Superior temporal gyrus (tissue), 1 donor: Measurements from ENCODE around the gene PIK3C2B.
"Not testable (repeated sequence)": the region's sequence is repeated elsewhere in the genome, so short reads cannot be mapped to it uniquely, and the experiment has no call there.

Experiments
- DNase-seq: peaks from one replicate; pipeline ENCODE4 v3.0.0-alpha.2; 2016; ENCODE audit errors: extremely low spot score

PIK3C2B gene

DNA sequence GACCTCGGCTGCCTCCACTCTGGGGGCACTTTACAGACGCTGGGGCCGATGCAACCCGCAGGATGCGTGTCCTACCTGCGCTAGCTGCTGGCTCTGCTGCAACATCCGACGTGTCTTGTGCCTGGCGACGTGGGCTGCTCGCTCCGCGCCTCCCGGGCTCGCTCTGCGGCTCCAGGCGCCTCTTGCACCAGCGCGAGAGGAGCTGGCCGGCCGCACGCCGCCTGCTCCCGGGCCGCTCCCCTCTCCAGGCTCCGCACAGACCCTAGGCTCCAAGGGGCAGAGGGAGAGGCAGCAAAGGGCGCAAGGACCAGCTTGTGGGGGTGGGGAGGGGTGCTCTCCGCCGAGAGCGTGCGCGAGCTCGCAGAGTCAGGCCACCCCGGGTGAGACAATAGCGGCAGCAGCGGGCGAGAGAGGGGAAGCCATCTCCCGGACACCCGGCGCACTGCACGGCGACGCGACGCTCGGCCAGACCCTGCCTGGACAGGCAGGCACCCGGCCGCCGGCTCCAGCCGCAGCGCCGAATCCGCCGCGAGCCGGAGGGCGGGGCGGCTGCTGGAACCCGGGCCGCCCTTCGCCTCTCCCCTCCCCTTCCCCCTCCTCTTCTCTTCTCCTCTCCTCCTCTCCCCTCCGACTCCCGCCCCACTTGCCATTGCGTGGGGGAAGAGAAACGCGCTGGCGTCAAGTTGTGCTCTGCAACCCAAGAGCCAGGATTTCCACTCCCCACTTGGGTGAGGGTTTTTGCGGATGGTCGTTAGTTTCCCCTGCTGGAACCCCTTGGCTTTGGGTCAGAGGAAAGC is at the start of gene PIK3C2B:
Gene PIK3C2B (minus strand): TSS at position 525 of the 797 bp plus-strand sequence. CDS start 25,003 bp downstream, outside the sequence.
- peak; percentile 82 for DNase-seq

- DNase-seq: no peak
Observed at GRCh38 chr1:204544321-204544720, 49.7 kb upstream of the PIK3C2B start.

DNA sequence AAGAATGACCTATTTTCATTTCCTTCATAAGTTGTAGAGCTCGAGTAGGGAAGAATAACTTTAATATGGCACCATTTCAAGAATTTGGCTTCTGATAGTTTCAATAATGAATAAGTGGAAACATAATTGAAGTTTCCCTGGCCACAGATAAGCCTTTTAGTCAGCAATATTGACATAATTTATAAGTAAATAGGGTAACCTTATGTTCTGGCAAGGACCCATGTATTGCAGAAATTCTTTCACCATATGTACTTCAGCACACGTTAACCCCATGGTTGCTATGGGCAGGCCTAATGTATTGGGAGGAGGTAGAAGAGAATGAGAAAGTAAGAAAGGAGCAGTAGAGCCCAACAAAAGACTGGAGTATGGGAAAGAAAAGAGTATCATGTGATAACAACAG is 47.0 kb upstream of the PIK3C2B start:
- DNase-seq: no peak

DNA sequence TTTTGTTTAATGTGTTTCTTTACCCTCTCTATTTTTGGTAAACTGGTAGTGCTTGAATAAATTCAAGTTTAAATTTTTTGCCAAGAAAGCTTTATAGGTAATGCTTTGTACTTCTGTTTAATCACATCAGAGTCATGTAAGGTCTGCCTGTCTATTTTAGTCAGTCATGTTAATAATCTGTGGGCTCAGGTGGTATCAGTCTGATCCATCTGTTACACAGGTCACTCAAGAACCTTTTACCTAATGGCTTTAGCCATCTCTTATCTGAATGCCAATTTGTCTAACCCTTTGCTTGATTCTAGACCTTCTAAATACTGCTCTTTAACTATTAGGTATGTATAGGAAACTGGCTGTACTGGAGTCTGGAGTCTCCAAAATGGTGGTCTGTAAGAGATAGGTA is 38.2 kb upstream of the PIK3C2B start:
- DNase-seq: no peak

DNA sequence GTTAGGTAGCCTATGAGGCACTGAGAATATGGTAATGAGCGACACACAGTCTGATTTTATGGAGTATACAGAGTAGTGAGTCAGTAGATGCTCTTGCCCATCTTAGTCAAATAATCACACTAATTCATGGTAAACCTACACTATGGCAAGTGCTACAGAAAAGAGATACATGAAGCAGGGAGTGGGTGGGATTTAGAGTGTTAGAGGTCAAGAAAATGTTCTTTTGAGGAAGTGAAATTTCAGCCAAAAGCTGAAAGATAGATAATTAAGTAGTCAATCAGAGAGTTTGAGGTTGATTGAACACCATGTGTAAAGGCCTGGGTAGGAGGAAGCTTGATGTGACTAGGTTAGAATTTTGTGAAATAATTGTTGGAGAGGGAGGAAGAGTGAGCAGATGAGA is 36.3 kb upstream of the PIK3C2B start:
- no peak for DNase-seq

DNA sequence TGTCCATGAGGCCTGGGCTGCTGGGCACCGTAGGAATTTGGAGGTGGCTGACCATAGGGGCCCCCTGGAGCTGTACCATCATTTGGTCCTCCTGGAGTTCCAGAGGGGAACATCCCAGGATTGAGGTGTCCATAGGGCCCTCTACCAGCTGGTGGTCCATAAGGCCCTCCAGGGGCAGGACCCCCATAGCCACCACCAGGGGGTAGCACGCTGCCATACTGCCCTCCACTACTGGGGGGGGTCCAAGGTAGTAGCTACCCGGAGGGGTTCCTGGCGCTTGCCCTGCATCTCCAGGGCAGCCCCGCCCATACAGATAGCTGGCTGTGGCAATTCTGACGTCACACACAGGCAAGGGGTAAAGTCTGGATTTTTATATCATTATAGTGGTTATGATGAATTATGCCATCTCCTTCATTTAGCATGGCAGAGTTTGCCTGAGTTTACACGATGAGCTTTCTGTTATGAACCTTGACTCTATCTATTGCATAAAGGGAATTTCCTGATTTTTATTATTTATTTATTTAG is 34.8 kb upstream of the PIK3C2B start:
- DNase-seq: no peak

GRCh38 chr1:204528677-204529076 is 34.1 kb upstream of the PIK3C2B start:
- DNase-seq: no peak

DNA sequence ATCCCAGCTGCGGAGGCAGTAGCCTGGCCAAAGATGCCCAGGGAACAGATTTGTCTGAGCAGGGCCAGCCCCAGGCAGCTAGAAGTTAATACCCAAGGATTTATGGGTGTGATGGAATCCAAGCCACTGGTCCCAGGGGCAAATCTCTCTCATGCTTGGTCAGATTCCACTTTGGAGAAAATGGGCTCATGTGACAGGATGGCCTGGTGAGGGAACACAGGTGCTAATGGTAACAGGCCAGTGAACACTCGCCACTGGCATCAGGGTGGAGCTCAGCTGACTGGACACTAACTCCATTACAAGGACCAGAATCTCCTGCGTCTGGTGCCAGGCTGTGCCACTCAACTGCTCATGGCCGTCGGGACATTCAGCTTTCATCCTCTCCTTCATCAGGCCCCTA is 33.6 kb upstream of the PIK3C2B start:
- DNase-seq: no peak

GRCh38 chr1:204524986-204525385 is 30.4 kb upstream of the PIK3C2B start:
- no peak for DNase-seq

DNA sequence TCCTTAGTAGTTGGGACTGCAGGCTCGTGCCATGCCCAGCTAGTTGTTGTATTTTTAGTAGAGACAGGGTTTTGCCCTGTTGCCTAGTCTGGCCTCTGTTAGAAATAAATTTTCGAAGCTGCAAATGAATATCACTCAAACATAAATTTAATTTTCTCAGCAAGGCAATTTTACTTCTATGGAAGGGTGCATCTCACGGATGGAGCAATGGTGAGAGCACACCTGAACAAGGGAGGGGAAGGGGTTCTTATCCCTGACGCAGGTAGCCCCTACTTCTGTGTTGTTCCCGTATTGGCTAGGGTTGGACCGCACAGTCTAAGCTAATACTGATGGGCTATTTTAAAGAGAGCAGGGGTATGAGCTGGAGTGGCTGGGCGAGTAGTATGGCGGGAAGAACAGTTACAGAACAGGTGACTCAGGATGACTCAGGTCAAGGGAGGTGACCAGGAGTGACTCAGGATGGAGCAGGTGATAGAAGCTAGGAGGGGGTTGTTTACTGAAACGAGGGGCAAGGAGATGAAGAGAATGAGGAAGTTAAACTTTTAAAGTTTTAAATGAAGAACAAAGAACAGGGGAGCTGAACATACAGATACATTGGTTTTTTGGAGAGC is 29.1 kb upstream of the PIK3C2B start:
- no peak for DNase-seq

DNA sequence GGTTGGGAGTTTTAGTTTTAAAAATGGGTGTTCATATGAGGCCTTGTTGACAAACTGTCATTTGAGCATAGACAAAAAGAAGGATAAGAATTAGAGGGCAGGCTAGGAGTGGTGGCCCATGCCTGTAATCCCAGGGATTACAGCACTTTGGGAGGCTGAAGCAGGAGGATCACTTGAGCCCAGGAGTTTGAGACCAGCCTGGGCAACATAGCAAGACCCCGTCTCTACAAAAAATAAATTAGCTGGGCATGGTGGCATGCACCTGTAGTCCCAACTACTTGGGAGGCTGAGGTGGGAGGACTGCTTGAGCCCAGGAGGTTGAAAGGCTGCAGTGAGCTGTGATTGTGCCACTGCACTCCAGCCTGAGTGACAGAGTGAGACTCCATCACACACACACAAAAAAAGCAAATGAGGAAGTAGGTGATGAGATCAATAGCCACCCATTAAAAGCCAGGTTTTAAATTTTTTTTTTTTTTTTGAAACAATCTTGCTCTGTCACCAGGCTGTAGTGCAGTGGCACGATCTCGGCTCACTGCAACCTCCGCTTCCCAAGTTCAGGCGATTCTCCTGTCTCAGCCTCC is 27.4 kb upstream of the PIK3C2B start:
- not testable (repeated sequence) for DNase-seq

- no peak for DNase-seq
Observed at GRCh38 chr1:204520834-204521709, 26.5 kb upstream of the PIK3C2B start.

DNA sequence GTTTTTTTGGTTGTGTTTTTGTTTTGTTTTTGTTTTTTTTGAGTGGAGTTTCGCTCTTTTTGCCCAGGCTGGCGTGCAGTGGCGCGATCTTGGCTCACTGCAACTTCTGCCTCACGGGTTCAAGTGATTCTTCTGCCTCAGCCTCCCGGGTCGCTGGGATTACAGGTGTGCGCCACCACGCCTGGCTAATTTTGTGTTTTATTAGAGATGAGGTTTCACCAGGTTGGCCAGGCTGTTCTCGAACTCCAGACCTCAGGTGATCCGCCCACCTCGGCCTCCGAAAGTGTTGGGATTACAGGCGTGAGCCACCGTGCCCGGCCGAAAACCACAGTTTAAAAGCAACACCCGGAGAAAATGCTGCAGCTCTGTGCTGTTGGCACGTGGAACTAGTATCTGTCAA is 22.8 kb upstream of the PIK3C2B start:
- not testable (repeated sequence) for DNase-seq

DNA sequence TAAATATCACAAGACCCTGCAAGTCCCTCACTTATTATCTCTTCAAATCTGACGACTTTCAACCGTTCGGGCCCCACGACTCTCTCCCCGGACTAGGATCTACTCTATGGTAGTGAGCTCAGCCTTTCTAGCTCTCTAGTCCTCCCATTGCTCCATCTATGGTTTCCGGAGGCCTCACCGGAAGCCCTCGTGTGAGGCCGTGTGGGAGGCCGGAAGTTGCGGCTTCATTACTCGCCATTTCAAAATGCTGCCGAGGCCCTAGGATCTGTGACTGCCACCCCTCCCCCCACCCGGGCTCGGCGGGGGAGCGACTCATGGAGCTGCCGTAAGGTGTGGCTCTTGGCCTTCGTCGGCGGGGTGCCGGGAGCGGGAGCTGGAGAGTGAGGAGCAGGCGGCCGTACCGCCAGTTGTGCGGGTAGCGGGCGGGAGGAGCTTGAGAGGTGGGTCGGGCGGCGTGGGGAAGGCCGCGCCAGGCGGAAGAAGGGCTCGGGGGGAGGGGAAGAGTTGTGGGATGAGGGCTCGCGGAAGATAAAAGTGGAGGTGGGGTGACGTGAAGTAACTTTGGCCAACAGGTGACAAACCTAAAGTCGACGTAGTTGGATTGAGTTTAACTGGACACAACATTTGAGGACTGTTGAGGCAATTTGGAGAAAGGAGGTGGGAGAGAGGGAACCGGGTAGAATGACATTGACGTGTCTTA is 21.7 kb upstream of the PIK3C2B start, which contains the start of gene MDM4:
Gene MDM4 (plus strand): TSS at position 227 of the 700 bp plus-strand sequence. CDS start 9,113 bp downstream, outside the sequence.
- DNase-seq: peak; percentile 98

DNA sequence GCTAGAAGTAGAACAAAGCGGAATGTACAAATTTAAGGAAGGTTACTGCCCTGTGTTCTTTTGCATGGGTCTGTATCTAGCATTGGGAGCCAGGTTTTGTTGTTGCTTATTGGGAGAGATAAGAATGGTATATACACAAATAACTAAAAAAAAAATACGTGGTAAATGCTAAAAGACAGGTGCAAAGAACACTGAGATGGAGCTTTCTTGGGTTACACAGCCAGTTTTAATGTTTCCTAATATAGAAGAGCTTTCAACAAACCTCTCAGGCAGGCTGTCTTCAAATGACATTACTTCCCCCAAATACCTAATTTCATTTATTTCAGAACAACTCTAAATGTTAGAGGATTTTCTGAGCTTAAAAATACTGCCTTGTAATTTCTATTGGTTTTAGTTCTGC is 20.2 kb upstream of the PIK3C2B start:
- no peak for DNase-seq

GRCh38 chr1:204513117-204513716 is 18.6 kb upstream of the PIK3C2B start:
- peak; percentile 54 for DNase-seq

DNA sequence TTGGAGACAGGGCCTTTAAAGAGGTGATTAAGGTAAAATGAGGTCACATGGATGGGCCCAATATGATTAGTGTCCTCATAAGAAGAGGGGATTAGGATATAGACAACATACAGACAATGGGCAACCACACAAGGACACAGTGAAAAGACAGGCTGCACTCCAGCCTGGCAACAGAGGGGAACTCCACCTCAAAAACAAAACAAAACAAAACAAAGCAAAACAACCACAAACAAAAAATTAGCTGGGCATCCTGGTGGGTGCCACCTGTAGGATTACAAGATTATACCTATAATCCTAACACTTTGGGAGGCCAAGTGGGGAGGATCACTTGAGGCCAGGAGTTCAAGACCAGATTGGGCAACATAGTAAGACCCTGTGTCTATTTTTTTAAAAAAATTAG is 16.8 kb upstream of the PIK3C2B start:
- DNase-seq: no peak

DNA sequence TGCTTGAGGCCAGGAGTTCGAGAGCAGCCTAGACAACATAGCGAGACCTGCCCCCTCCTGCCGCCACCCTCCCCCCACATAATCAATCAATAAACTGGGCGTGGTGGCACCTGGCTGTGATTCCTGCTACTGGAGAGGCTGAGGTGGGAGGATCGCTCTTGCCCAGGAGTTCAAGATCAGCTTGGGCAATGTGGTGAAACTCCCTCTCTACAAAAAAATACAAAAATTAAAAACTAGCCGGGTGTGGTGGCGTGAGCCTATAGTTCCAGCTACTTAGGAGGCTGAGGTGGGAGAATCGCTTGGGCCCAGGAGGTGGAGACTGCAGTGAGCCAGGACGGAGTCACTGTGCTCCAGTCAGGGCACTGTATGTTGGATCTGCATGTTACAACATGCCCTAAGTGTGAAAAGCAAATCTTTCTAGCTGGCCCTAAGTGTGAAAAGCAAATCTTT is 14.6 kb upstream of the PIK3C2B start:
- DNase-seq: no peak

DNA sequence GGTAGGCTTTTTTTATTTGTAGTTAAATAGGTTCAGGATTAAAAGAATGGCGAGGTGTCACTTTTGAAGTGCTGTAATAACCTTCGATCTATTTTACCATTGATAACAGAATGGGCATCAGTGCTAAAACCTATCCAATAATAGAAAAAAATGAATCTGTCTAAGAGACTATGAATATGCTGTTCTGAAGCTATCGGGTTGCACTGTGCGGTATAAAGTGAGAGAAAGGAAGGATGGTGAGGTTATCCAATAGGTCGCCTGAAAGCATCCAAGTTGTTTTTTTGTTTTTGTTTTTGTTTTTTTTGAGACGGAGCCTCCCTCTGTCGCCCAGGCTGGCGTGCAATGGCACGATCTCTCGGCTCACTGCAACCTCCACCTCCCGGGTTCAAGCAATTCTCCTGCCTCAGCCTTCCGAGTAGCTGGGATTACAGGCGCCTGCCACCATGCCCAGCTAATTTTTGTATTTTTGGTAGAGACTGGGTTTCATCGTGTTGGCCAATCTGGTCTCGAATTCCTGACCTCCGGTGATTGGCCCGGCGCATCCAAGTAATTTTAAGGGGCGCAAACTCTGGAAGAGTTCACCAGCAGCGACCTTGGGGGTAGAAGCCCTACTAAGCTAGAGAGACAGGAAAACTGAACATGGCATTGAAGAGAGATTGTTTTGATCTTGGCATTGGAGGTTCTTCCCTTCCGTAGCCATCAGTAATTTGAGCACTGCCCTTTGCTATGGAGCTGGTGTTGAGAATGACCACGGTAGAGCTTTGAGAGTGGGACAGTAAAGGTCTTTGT is 12.9 kb upstream of the PIK3C2B start:
- peak; percentile 47 for DNase-seq

DNA sequence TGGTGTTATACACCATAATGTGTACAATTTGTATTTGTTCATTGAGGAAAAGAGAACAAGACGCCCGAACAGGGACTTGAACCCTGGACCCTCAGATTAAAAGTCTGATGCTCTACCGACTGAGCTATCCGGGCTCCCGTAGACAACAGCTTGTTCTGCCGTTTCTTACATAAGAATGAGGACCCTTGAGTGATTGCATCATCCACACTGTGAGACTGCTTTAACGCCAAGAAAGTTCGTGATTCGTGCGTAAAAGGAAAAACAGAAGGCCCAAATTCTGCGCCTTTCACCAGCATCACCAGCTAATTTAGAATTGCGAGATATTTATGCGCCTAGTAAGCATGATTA is 12.3 kb upstream of the PIK3C2B start:
- peak; percentile 99 for DNase-seq
